ENCODE data around the gene REELD1.

DNA sequence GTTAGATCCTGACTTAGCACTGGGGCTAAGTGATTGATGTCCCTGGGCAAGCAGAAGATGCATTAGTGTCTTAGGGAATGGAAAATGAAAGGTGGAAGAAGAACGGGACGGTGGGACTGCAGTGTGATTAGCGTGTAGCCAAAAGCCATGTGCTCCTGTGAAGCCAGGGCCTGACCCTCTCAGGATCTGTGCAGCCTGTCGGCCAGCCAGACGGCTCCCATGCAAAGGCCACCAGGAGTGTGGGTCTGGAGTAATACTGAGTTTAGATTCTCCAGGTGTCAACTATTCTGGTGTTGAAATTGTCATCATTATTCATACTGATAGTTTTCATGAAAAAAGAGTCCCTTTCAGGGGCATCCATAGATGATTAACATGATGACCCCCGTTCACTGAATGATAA is 32.0 kb downstream of the REELD1 start:
- TF ChIP-seq, protein P1, sequence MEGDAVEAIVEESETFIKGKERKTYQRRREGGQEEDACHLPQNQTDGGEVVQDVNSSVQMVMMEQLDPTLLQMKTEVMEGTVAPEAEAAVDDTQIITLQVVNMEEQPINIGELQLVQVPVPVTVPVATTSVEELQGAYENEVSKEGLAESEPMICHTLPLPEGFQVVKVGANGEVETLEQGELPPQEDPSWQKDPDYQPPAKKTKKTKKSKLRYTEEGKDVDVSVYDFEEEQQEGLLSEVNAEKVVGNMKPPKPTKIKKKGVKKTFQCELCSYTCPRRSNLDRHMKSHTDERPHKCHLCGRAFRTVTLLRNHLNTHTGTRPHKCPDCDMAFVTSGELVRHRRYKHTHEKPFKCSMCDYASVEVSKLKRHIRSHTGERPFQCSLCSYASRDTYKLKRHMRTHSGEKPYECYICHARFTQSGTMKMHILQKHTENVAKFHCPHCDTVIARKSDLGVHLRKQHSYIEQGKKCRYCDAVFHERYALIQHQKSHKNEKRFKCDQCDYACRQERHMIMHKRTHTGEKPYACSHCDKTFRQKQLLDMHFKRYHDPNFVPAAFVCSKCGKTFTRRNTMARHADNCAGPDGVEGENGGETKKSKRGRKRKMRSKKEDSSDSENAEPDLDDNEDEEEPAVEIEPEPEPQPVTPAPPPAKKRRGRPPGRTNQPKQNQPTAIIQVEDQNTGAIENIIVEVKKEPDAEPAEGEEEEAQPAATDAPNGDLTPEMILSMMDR (IDR thresholded peaks at IDR 0.05) = no peak
- TF ChIP-seq POLR2A (IDR thresholded peaks at IDR 0.05) (no peak), POLR2AphosphoS5 (IDR thresholded peaks at IDR 0.05) (no peak)

Measured in stomach (tissue), 4 donors.